Neural cell (in vitro differentiated cells): Measurements from ENCODE around the gene HS3ST3A1. TPM values are rescaled to one million over a fixed set of nuclear protein-coding genes. Genes with fewer than 3 reads are reported as not detected.

Experiments
- H2AFZ ChIP-seq: fragments of 200-600, 300-800 bp; sonication (generic), shearing (Covaris generic); 2 replicates; pipeline ENCODE4 v1.6.0; 2014; ENCODE audit warnings: low read depth, mild to moderate bottlenecking, antibody characterized with exemption, low read length, moderate library complexity
- H3F3A ChIP-seq: fragments of 200-600 bp; shearing (Covaris generic); 2 replicates; pipeline ENCODE4 v1.6.1; 2016; ENCODE audit warnings: mild to moderate bottlenecking, moderate library complexity, mixed read lengths, antibody characterized with exemption, low read length; ENCODE audit not compliant: insufficient read depth, poor library complexity, severe bottlenecking
- H3K27ac ChIP-seq: fragments of 200-600, 300-800 bp; sonication (generic), shearing (Covaris generic); 2 replicates; pipeline ENCODE4 v1.5.1; 2014; ENCODE audit warnings: mild to moderate bottlenecking, low read length, moderate library complexity
- H3K27me3 ChIP-seq: fragments of 300-800, 200-600 bp; sonication (generic), shearing (Covaris generic); 2 replicates; pipeline ENCODE4 v1.6.0; 2014; ENCODE audit warnings: mild to moderate bottlenecking, low read depth, low read length, moderate library complexity; ENCODE audit not compliant: insufficient read depth
- H3K36me3 ChIP-seq: fragments of 300-800, 200-600 bp; sonication (generic), shearing (Covaris generic); 2 replicates; pipeline ENCODE4 v1.5.1; 2014; ENCODE audit warnings: mild to moderate bottlenecking, antibody characterized with exemption, low read length, moderate library complexity; ENCODE audit not compliant: insufficient read depth
- H3K4me2 ChIP-seq: fragments of 300-800, 200-600 bp; sonication (generic), shearing (Covaris generic); 2 replicates; pipeline ENCODE4 v1.6.0; 2014; ENCODE audit warnings: mild to moderate bottlenecking, low read length
- H3K4me3 ChIP-seq: fragments of 300-800, 200-600 bp; sonication (generic), shearing (Covaris generic); 2 replicates; pipeline ENCODE4 v1.5.1; 2014; ENCODE audit warnings: mild to moderate bottlenecking, low read length, moderate library complexity
- H3K79me2 ChIP-seq: fragments of 200-600 bp; shearing (Covaris generic); replicated peaks from 2 replicates; pipeline ENCODE4 v1.6.0; 2014; ENCODE audit warnings: mild to moderate bottlenecking, low read length, moderate library complexity; ENCODE audit not compliant: insufficient read depth
- H3K9ac ChIP-seq: fragments of 300-800, 200-600 bp; sonication (generic), shearing (Covaris generic); 2 replicates; pipeline ENCODE4 v1.6.1; 2016; ENCODE audit warnings: mild to moderate bottlenecking, low read length, mixed read lengths
- H3K9me2 ChIP-seq: fragments of 200-600 bp; shearing (Covaris generic); 2 replicates; pipeline ENCODE4 v1.6.1; 2016; ENCODE audit warnings: mild to moderate bottlenecking, low read length, mixed read lengths; ENCODE audit not compliant: insufficient read depth
- H3K9me3 ChIP-seq: fragments of 200-600, 300-800 bp; sonication (generic), shearing (Covaris generic); 2 replicates; pipeline ENCODE4 v1.6.1; 2016; ENCODE audit warnings: mild to moderate bottlenecking, mixed run types, low read length, moderate library complexity, mixed read lengths
- H4K20me1 ChIP-seq: fragments of 200-600 bp; shearing (Covaris generic); 2 replicates; pipeline ENCODE4 v1.6.1; 2016; ENCODE audit warnings: mild to moderate bottlenecking, mixed run types; ENCODE audit not compliant: insufficient read depth
- EP300 ChIP-seq: fragments of 450-650 bp; conservative IDR thresholded peaks from 2 replicates; pipeline ENCODE4 v1.6.1; 2014; ENCODE audit warnings: antibody characterized with exemption, mild to moderate bottlenecking, moderate library complexity; ENCODE audit not compliant: poor library complexity, severe bottlenecking
- EZH2 ChIP-seq: fragments of 200-600, 300-800 bp; shearing (Covaris generic), sonication (generic); IDR thresholded peaks from 2 replicates; pipeline ENCODE4 v1.6.1; 2014; ENCODE audit warnings: antibody characterized with exemption, low read length, borderline replicate concordance, mild to moderate bottlenecking; ENCODE audit not compliant: insufficient read depth, poor library complexity, severe bottlenecking
- MXI1 ChIP-seq: fragments of 450-650 bp; conservative IDR thresholded peaks from 2 replicates; pipeline ENCODE4 v1.6.1; 2014; ENCODE audit warnings: antibody characterized with exemption, mild to moderate bottlenecking; ENCODE audit not compliant: poor library complexity, severe bottlenecking
- POLR2AphosphoS5 ChIP-seq: IDR thresholded peaks from 2 replicates; pipeline ENCODE4 v1.6.1; 2012
- RAD21 ChIP-seq: fragments of 450-650 bp; conservative IDR thresholded peaks from 2 replicates; pipeline ENCODE4 v1.6.1; 2014; ENCODE audit warnings: antibody characterized with exemption, mild to moderate bottlenecking, moderate library complexity
- SMC3 ChIP-seq: fragments of 450-650 bp; conservative IDR thresholded peaks from 2 replicates; pipeline ENCODE4 v1.6.1; 2014; ENCODE audit warnings: antibody characterized with exemption, mild to moderate bottlenecking, moderate library complexity; ENCODE audit not compliant: poor library complexity
- TAF1 ChIP-seq: IDR thresholded peaks from 2 replicates; pipeline ENCODE4 v1.6.1; 2012; ENCODE audit warnings: low read depth
- polyA plus RNA-seq: library from polyadenylated mRNA; depleted of rRNA; stranded (reverse); fragments of >200 nt; gene quantifications from 2 replicates; pipeline ENCODE4 v1.2.3, GENCODE V29; 2014
- TF ChIP-seq, protein P1 (sequence below): IDR thresholded peaks from 2 replicates; pipeline ENCODE4 v1.6.1; 2012; ENCODE audit warnings: borderline replicate concordance
- TF ChIP-seq, protein P2 (sequence below): fragments of 450-650 bp; IDR thresholded peaks from 2 replicates; pipeline ENCODE4 v1.5.1; 2014; ENCODE audit warnings: antibody characterized with exemption, mild to moderate bottlenecking, moderate library complexity; ENCODE audit not compliant: poor library complexity, severe bottlenecking

Gene HS3ST3A1
- polyA plus RNA-seq, 1 donor from 2014 or later, result 0.56 TPM

DNA sequence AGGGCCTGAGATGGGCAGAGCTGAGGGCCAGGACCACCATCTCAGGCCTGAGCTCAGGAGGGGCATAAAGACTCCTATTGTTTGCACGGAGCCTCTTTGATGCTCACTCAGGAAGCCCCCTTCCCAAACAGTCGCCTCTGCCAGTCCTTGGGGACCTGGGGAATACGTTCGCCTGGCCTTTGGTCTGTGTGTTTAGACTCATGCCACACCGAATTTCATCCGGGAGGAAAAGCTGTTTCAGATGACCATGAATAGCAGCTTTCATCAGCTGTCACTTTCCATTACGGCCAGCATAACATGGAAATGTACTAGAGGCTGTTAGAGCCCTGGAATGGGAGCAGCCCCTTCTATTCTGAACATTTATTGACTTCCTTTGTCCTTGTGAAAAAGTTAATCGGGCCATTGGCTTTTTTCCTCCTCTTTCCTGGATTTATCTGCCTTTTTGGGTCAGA, 139.0 kb downstream of the HS3ST3A1 start:
- H3K9me3 ChIP-seq, result no peaks in the 10 kb centered on the region
- no peaks in the 10 kb centered on the region for H3K36me3 ChIP-seq
- no peaks in the 10 kb centered on the region for H3K9me2 ChIP-seq
- H3F3A ChIP-seq, result no peaks in the 10 kb centered on the region
- H2AFZ ChIP-seq, result no peak overlapping the region
- H3K4me3 ChIP-seq, result no peak overlapping the region
- H4K20me1 ChIP-seq, result no peaks in the 10 kb centered on the region
- H3K79me2 ChIP-seq, result no peaks in the 10 kb centered on the region
- TF ChIP-seq, protein P1, sequence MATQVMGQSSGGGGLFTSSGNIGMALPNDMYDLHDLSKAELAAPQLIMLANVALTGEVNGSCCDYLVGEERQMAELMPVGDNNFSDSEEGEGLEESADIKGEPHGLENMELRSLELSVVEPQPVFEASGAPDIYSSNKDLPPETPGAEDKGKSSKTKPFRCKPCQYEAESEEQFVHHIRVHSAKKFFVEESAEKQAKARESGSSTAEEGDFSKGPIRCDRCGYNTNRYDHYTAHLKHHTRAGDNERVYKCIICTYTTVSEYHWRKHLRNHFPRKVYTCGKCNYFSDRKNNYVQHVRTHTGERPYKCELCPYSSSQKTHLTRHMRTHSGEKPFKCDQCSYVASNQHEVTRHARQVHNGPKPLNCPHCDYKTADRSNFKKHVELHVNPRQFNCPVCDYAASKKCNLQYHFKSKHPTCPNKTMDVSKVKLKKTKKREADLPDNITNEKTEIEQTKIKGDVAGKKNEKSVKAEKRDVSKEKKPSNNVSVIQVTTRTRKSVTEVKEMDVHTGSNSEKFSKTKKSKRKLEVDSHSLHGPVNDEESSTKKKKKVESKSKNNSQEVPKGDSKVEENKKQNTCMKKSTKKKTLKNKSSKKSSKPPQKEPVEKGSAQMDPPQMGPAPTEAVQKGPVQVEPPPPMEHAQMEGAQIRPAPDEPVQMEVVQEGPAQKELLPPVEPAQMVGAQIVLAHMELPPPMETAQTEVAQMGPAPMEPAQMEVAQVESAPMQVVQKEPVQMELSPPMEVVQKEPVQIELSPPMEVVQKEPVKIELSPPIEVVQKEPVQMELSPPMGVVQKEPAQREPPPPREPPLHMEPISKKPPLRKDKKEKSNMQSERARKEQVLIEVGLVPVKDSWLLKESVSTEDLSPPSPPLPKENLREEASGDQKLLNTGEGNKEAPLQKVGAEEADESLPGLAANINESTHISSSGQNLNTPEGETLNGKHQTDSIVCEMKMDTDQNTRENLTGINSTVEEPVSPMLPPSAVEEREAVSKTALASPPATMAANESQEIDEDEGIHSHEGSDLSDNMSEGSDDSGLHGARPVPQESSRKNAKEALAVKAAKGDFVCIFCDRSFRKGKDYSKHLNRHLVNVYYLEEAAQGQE, result no peak
- TF ChIP-seq EP300, result no peak
- no peak for TF ChIP-seq EZH2
- no peak for TF ChIP-seq TAF1
- no peak for TF ChIP-seq RAD21
- no peak for TF ChIP-seq MXI1
- no peak for TF ChIP-seq SMC3
- no peak for TF ChIP-seq POLR2AphosphoS5
- TF ChIP-seq, protein P2, sequence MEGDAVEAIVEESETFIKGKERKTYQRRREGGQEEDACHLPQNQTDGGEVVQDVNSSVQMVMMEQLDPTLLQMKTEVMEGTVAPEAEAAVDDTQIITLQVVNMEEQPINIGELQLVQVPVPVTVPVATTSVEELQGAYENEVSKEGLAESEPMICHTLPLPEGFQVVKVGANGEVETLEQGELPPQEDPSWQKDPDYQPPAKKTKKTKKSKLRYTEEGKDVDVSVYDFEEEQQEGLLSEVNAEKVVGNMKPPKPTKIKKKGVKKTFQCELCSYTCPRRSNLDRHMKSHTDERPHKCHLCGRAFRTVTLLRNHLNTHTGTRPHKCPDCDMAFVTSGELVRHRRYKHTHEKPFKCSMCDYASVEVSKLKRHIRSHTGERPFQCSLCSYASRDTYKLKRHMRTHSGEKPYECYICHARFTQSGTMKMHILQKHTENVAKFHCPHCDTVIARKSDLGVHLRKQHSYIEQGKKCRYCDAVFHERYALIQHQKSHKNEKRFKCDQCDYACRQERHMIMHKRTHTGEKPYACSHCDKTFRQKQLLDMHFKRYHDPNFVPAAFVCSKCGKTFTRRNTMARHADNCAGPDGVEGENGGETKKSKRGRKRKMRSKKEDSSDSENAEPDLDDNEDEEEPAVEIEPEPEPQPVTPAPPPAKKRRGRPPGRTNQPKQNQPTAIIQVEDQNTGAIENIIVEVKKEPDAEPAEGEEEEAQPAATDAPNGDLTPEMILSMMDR, result no peak
- no peak overlapping the region for H3K4me2 ChIP-seq
- H3K9ac ChIP-seq, result no peak overlapping the region
- no peak overlapping the region for H3K27ac ChIP-seq
- H3K27me3 ChIP-seq, result no peaks in the 10 kb centered on the region

DNA sequence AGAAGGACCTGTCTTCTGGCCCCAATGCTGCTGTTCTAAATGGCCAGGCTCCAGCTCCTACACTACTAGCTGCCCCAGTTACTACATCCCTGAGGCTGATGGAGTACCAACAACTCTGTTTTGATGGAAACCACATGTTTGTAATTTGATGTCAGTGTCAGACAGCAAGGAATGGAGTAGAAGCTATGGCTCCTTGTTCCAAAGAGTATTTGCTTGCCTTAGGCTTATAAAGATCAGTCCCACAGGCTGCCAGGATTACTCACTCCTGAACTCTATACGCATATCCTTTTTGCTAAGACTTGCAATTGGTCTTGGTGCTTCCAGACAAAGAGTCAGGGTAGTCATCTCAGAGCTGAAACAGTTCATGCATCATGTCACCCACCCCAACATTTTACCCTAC, 139.6 kb downstream of the HS3ST3A1 start:
- Histone ChIP-seq H3K4me3 (no peak overlapping the region), H4K20me1 (no peaks in the 10 kb centered on the region), H3K9ac (no peak overlapping the region), H3F3A (no peaks in the 10 kb centered on the region), H3K27me3 (no peaks in the 10 kb centered on the region), H3K9me3 (no peaks in the 10 kb centered on the region), H3K79me2 (no peaks in the 10 kb centered on the region), H3K4me2 (no peak overlapping the region), H3K27ac (no peak overlapping the region), H3K9me2 (no peaks in the 10 kb centered on the region), H2AFZ (no peak overlapping the region), H3K36me3 (no peaks in the 10 kb centered on the region)
- TF ChIP-seq, protein P1, result no peak
